MG63 (cell line): Measurements from ENCODE around the gene LCN15. TPM values are rescaled to one million over a fixed set of nuclear protein-coding genes. Genes with fewer than 3 reads are reported as not detected.
A peak's percentile ranks its signal among the peaks of the same experiment; 100 is the strongest.

ENCODE experiments used
- DNase-seq: peaks from one replicate; pipeline ENCODE4 v3.0.0-alpha.2; 2020
- H3K27me3 ChIP-seq: fragments of 250-450 bp; sonication (Bioruptor Pico); 2 replicates; pipeline ENCODE4 v1.5.1; 2020; ENCODE audit warnings: mild to moderate bottlenecking, moderate library complexity
- H3K36me3 ChIP-seq: fragments of 250-450 bp; sonication (Bioruptor Pico); 2 replicates; pipeline ENCODE4 v1.5.1; 2020; ENCODE audit warnings: mild to moderate bottlenecking, moderate library complexity
- H3K4me3 ChIP-seq: fragments of 250-450 bp; sonication (Bioruptor Pico); 2 replicates; pipeline ENCODE4 v1.5.1; 2020; ENCODE audit warnings: mild to moderate bottlenecking, moderate library complexity
- H3K9me3 ChIP-seq: fragments of 250-450 bp; sonication (Bioruptor Pico); 2 replicates; pipeline ENCODE4 v1.5.1; 2020; ENCODE audit warnings: mild to moderate bottlenecking, moderate library complexity
- total RNA-seq: library from RNA; depleted of rRNA; stranded (reverse); fragments of >200 nt; shearing (Covaris generic); gene quantifications from 2 replicates; pipeline ENCODE4 v1.2.3, GENCODE V29; 2014; ENCODE audit warnings: low replicate concordance

Gene LCN15
- total RNA-seq, 1 experiment from 2014 or later: not detected

DNA sequence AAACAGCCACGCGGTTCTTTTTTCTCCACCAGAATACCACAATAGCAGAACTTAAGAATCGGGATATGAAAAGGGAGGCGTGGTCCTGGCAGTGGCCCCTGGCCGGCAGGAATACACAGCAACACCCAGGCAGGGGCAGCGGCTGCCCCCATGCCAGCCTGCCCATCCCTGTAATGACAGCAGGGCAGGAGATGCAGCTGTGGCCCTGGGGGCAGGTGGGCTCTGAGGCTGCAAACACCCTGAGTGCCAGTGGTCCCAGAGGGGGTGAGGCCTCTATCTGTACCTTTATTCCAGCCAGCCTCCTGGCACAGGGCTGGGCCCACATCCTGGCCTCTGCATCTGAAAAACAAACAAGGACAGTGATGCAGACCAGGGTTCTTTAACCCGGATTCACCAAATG is 39.5 kb downstream of the LCN15 start:
- Histone ChIP-seq H3K27me3 (no peaks in the 10 kb centered on the region), H3K9me3 (no peaks in the 10 kb centered on the region), H3K36me3 (peaks cover 56% of the 10 kb centered on the region), H3K4me3 (no peak overlapping the region)
- no peak for DNase-seq

DNA sequence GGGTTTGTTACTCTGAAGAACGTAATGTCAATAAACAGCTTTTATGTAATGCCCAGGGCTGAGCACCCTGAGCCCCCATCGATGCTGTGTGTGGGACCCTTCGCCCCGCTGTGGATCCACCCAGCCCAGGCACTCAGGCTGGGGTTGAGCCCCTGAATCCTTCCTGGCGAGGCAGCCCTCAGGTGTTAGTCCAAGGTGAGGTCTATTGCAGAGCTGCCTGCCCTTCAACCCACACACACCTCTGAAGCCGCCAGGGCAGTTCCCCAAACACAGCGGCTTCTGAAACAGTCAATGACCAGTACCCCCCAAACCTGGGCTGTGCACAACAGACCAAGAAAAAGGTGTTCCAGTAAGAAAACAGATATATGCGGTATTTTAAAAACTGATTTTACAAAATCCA is 40.3 kb downstream of the LCN15 start:
- no peaks in the 10 kb centered on the region for H3K9me3 ChIP-seq
- no peak overlapping the region for H3K4me3 ChIP-seq
- H3K27me3 ChIP-seq: no peaks in the 10 kb centered on the region
- H3K36me3 ChIP-seq: peaks cover 56% of the 10 kb centered on the region
- DNase-seq: no peak

DNA sequence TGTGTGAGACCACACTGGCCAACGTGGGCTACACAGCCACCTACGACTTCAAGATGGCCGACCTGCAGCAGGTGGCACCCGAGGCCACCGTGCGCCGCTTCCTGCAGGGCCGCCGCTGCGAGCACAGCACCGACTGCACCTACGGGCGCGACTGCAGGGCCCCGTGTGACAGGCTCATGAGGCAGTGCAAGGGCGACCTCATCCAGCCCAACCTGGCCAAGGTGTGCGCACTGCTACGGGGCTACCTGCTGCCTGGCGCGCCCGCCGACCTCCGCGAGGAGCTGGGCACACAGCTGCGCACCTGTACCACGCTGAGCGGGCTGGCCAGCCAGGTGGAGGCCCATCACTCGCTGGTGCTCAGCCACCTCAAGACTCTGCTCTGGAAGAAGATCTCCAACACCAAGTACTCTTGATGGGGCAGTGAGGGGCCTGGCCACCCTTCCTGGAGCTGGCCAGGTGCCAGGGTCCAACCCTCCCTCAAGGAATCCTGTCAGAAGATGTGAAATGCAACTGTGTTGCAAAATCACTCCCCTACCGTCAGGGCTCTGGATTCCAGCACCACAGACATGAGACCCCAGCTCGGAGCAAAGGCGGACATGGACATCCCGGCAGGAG is 40.8 kb downstream of the LCN15 start:
- Histone ChIP-seq H3K9me3 (no peaks in the 10 kb centered on the region), H3K27me3 (no peaks in the 10 kb centered on the region), H3K36me3 (peaks cover 56% of the 10 kb centered on the region), H3K4me3 (no peak overlapping the region)
- no peak for DNase-seq

DNA sequence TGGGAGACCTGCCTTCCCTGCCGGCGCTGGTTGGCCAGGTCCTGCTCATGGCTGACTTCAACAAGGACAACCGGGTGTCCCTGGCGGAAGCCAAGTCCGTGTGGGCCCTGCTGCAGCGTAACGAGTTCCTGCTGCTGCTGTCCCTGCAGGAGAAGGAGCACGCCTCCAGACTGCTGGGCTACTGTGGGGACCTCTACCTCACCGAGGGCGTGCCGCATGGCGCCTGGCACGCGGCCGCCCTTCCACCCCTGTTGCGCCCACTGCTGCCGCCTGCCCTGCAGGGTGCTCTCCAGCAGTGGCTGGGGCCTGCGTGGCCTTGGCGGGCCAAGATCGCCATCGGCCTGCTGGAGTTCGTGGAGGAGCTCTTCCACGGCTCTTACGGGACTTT is 41.4 kb downstream of the LCN15 start:
- Histone ChIP-seq H3K27me3 (no peaks in the 10 kb centered on the region), H3K4me3 (no peak overlapping the region), H3K36me3 (peaks cover 56% of the 10 kb centered on the region), H3K9me3 (no peaks in the 10 kb centered on the region)
- DNase-seq: peak; percentile 47

DNA sequence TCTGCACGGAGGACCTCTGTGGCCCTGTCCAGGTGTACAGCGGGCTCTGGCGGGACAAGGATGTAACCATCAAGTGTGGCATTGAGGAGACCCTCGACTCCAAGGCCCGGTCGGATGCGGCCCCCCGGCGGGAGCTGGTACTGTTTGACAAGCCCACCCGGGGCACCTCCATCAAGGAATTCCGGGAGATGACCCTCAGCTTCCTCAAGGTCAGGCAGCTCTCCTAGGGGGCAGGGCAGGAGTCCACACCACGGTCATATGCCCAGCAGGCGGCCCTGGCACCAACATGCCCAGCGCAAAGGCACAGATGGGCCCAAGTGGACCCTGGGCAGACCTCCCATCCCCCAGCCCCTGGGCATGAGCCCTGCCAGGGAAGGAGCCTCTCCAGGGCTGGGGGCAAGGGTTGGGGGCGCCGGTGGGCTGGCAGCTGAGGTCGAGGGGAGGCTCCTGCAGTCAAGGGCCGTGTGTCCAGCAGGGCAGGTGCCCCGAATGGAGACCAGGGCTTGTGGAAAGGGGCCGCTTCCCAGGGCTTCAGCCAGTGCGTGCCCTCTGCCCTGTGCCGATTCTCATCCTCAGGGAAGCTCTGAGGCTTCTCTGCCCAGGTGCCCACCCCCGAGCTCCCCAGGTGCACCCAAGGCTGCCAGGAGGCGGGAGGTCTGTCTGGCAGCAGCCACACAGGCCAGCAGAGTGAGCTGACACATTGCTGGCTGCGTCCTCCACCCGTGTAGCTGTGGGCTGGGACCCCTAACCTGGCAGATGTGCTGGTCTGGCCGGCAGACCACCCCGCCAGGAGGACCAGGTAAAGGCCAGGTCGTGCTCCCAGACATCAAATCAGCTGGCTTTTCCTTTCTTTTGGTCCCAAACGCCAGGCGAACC is 42.0 kb downstream of the LCN15 start:
- H3K9me3 ChIP-seq: no peaks in the 10 kb centered on the region
- no peaks in the 10 kb centered on the region for H3K27me3 ChIP-seq
- DNase-seq: peak; percentile 54
- no peak overlapping the region for H3K4me3 ChIP-seq
- H3K36me3 ChIP-seq: peaks cover 52% of the 10 kb centered on the region

DNA sequence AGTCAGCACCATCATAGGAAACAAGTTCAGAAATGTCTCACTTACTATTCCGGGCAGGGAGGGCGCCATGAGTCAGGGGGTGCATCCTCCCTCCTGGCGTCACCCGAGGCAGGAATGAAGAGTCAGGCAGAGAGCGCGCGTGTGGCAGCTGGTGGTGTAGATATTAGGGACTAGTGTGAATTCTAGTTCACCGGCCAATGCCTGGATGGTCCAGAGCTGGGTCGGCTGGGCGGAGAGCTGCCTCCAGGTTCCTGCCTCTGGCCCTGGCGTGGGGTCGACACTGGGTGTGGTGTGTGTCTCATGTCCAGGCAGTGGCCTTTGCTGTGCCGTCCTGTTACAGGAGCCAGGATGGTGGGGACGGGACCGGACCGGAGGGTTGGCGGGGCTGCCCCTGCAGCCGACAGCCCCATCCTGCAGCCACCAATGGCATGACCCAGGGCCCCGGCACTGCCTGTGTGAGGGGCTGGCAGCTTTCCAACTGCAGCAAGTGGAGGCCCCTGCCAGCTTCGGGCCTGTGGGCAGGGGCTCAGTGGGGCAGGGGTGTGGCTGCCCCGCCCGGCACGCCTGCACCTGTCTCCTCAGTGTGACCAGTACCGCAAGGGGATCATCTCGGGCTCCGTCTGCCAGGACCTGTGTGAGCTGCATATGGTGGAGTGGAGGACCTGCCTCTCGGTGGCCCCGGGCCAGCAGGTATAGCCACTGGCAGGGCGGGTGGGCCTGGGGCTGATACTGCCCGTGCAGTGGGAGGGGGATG is 42.8 kb downstream of the LCN15 start:
- H3K27me3 ChIP-seq: no peaks in the 10 kb centered on the region
- DNase-seq: peak; percentile 78
- no peaks in the 10 kb centered on the region for H3K9me3 ChIP-seq

DNA sequence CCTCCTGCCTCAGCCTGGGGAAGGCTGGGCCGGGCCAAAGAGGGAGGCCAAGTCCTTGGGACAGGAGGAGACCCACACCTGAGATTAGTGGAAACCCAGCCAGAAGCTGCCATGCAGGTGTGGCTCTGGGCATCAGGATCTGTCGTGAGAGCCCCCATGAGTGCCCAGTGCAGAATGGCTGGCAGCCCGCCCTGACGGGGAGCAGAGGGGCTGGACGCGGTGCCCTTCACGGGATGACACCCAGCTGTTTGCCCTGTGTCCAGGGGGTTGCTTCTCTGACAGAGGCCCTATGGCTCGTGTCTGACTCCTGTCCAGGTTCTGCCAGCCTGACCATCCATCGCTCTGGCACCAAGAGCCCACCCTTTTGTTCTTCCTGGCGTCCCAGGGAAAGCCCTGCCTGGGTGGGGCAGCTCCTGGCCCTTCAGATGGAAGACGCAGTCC is 43.4 kb downstream of the LCN15 start:
- DNase-seq: no peak
- Histone ChIP-seq H3K9me3 (no peaks in the 10 kb centered on the region), H3K36me3 (peaks cover 38% of the 10 kb centered on the region), H3K27me3 (no peaks in the 10 kb centered on the region), H3K4me3 (no peak overlapping the region)

More for the DNA sequence above, 42.8 kb downstream of the LCN15 start:
- Histone ChIP-seq H3K36me3 (peaks cover 44% of the 10 kb centered on the region), H3K4me3 (no peak overlapping the region)

DNA sequence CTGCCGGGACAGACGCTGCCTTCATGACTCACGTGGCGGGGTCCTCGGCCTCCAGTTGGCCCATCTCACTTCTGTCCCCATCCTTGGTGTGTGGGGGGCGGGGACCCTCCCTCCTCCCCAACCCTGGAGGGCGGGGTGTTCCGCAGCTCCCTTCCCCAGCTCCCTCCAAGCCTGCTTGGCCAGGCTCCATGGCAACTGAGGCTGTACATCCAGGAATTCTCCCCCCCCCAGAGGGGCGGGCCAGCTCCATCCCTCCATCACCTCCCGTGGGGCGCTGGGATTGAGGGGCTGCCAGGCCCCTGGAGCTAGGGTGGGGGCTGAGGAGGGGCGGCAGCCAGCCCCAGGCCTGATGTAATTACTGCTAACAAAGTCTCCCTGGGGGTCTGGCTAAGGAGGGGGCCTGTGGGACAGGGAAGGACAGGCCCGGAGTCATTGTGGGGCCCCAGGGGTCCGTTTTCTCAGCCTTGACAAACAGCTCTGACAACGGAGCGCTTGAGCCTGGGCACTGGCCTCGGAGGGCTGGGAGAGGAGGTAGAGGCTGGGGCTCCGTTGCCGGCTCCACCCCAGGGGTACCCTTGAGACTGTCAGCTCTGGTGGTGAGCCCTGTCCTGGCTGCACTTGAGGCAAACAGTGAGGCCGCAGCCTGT is 43.9 kb downstream of the LCN15 start:
- no peak for DNase-seq
- H3K9me3 ChIP-seq: no peaks in the 10 kb centered on the region
- H3K27me3 ChIP-seq: no peaks in the 10 kb centered on the region

DNA sequence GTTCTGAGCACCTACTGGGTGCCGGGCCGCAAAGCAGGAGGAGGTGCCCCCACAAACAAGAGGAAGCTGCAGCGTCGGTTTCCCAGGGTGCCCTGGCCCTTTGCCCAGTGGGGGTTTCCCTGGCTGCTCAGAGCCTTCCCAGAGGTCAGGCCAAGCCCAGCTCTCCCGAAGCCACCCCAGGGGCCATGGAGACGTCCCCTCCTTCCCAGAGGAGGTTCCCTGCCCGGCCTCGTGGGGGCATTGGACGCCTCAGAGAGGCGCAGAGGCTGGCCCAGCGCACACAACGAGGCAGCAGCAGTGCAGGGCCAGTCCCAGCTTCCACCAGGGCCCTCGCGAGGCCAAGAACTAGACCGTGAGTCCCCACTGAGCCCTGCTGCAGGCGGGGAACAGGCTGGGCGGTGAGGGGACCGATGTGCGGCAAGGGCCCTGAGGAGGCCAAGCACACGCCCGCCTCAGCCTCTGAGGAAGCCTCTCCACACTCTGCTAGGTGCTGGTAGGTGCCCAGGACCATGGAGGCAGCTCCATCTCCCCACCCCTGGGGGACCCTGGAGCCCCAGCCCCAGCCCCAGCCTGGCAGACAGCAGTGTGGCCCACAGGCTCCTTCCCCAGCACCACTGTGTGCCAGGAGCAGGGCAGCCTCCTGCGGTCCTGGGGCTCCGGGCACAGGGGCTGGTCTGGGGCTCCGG is 45.0 kb downstream of the LCN15 start:
- H3K36me3 ChIP-seq: peaks cover 22% of the 10 kb centered on the region
- H3K27me3 ChIP-seq: no peaks in the 10 kb centered on the region
- no peaks in the 10 kb centered on the region for H3K9me3 ChIP-seq
- no peak for DNase-seq
- H3K4me3 ChIP-seq: no peak overlapping the region

More for the DNA sequence above, 43.9 kb downstream of the LCN15 start:
- peaks cover 33% of the 10 kb centered on the region for H3K36me3 ChIP-seq
- H3K4me3 ChIP-seq: no peak overlapping the region

DNA sequence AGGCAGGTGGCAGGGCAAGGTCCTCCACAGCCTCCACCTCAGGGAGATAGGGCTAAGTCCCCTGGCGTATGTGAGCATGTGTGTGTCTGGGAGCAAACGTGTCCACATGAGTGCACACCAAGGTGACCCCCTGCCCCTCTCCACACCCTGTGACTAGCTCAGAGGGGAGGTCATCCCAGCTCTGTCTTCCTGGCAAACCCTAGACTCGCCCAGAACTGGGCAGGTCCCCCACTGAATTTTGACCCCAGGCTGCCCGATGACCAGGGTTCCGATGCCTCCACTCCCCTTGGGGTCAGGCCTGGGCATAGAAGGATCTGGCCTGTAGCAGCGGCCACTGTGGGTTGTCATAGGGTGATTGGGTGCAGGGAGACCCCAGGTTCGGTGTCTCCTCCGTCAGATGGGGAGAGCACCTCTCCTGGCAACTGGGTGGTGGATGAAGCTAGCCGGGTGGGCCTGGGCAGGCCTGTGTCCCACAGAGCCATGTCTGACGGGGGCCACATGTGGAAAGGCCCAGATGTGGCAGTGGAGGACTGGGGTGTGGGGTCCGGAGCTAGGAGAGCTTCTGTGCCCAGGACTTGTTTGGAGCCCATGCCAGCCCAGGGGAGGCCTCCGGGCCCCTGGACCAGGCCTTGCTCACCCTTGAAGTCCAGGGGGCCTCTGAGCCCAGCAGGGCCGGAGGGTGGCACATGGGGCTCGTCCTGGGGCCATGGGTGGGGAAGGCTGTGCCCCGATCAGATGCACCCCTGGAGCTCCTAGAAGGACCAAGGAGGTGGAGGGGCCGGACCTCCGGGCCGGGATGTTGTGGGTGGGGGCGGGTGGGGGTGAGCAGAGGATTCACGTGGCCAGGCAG is 45.7 kb downstream of the LCN15 start:
- DNase-seq: no peak
- H3K4me3 ChIP-seq: no peak overlapping the region
- peaks cover 15% of the 10 kb centered on the region for H3K36me3 ChIP-seq
- no peaks in the 10 kb centered on the region for H3K27me3 ChIP-seq
- no peaks in the 10 kb centered on the region for H3K9me3 ChIP-seq

DNA sequence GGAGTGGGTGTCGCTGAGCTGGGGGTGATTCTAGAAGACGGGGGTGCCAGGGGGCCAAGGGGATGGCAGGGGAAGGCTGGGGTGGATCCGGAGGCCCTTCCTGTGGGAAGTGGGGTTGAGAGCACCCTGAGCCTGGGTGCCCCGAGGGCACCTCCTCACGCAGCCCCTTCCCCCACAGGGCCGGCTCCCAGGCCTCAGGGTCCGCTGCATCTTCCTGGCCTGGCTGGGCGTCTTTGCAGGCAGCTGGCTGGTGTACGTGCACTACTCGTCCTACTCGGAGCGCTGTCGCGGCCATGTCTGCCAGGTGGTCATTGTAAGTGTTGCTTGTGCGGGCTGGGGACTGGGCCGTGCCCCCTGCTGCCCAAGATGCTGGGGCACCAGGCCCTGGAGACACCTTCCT is 46.9 kb downstream of the LCN15 start:
- H3K9me3 ChIP-seq: no peaks in the 10 kb centered on the region
- H3K27me3 ChIP-seq: no peaks in the 10 kb centered on the region
- H3K36me3 ChIP-seq: peaks cover 3% of the 10 kb centered on the region
- no peak for DNase-seq
- no peak overlapping the region for H3K4me3 ChIP-seq

DNA sequence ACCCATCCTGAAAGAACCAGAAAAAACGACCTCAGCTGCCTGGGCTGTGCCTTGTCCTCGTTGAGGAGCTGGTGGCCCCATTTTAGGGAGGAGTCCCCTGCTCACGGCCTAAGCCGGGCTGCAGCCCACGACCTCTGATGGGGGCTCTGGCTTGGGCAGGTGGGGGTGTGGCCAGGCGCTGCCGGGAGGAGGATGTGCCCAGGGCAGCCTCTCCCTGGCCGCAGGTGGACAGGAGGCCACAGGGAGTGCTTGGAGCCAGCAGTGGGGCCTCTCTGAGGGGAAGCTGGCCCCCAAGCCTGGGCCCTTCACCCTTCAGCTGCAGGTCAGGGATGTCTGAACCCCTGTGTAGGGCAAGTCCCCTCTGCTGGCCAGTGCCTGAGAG is 49.4 kb downstream of the LCN15 start:
- Histone ChIP-seq H3K9me3 (no peaks in the 10 kb centered on the region), H3K36me3 (no peaks in the 10 kb centered on the region), H3K27me3 (no peaks in the 10 kb centered on the region), H3K4me3 (no peak overlapping the region)
- no peak for DNase-seq

DNA sequence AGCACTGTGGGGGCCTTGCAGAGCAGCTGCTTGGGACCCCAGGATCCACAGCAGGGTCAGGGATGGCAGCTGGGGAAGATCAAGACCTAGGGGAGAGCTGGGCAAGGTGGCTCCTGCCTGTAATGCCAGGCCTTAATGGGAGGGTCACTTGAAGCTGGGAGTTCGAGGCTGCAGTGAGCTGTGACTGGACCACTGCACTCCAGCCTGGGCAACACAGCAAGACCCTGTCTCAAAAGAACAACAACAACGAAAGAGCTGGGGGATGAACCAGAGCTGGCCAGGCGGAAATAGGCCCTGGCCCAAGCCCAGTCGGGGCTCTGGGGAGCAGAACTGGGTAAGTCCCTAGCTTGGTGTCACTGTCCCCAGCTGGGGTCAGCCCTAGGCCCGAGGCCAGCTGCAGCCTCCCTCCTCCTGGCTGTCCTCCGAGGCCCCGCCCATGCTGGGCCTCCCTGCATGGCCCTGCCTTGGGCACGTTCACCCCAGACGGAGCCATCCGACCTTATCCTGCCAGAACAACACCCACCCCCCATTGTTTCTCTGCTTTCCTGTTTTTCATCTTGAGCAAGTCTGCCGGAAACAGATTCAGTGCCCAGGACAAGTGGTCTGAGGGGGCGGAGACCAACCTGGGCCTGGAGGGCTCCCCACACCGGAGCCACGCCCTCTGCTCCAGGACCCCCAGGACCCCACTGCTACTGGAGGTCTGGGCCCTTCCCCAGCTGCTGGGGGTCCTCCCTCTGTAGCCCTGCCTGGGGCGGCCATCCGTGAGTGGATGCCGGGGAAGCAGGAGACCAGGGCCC is 50.0 kb downstream of the LCN15 start:
- H3K27me3 ChIP-seq: no peaks in the 10 kb centered on the region
- no peaks in the 10 kb centered on the region for H3K36me3 ChIP-seq
- DNase-seq: no peak
- H3K9me3 ChIP-seq: no peaks in the 10 kb centered on the region
- H3K4me3 ChIP-seq: no peak overlapping the region

DNA sequence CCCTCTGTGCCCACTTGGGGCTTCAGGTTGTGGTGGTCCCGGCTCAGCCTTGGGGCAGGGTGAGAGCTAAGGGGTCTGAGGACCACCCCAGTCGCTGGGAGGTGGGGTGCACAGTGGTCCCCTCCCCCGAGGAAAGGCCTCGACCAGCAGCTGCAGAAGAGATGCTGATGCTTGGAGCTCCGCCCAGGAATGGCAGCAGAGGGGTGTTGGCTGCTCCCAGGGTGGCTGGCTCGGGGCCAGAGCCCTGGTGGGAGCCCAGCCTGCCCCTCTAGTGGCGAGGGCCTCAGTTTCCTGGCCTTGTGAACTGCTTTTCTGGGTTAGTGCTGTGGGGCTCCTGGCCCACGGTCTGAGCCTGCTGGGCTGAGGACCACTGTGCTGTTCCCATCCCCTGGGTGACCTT is 50.8 kb downstream of the LCN15 start:
- Histone ChIP-seq H3K36me3 (no peaks in the 10 kb centered on the region), H3K27me3 (no peaks in the 10 kb centered on the region), H3K9me3 (no peaks in the 10 kb centered on the region), H3K4me3 (peak overlapping the region; percentile 51)
- DNase-seq: no peak
